Upper lobe of left lung (tissue), 6 donors: ENCODE results near the gene ST3GAL2. TPM values are rescaled to one million over a fixed set of nuclear protein-coding genes. Genes with fewer than 3 reads are reported as not detected.
A peak's percentile ranks its signal among the peaks of the same experiment; 100 is the strongest.

Experiments used
- ATAC-seq, 2 donors: fragments of 200-7000 bp; cut with Tn5 transposase; one replicate each; pipeline ENCODE4 v1.9.1; 2022; ENCODE audit warnings: mild to moderate bottlenecking in 2 of 2, moderate library complexity in 2 of 2; ENCODE audit not compliant: low FRiP score in 2 of 2
- DNase-seq, 2 donors: peaks; one replicate each; pipeline ENCODE4 v3.0.0-alpha.2; 2019 to 2020
- H3K27ac ChIP-seq, 4 donors: fragments of 200-600 bp; sonication (generic); one replicate each; pipeline ENCODE4 v1.5.1; 2016 to 2019
- H3K27me3 ChIP-seq, 4 donors: fragments of 200-600 bp; sonication (generic); one replicate each; pipeline ENCODE4 v1.5.1; 2017 to 2019
- H3K36me3 ChIP-seq, 4 donors: fragments of 200-600 bp; sonication (generic); one replicate each; pipeline ENCODE4 v1.5.1; 2016 to 2019
- H3K4me1 ChIP-seq, 4 donors: fragments of 200-600 bp; sonication (generic); one replicate each; pipeline ENCODE4 v1.5.1; 2018 to 2019
- H3K4me3 ChIP-seq, 4 donors: fragments of 200-600 bp; sonication (generic); one replicate each; pipeline ENCODE4 v1.5.1; 2017 to 2019; ENCODE audit warnings: mild to moderate bottlenecking in 2 of 4, moderate library complexity in 1 of 4
- H3K9me3 ChIP-seq, 4 donors: fragments of 200-600 bp; sonication (generic); one replicate each; pipeline ENCODE4 v1.5.1; 2018 to 2019
- CTCF ChIP-seq, 6 experiments: fragments of 450-650 bp in 4 of 6; fragments of 200-600 bp in 2 of 6; sonication (generic) in 2 of 6; IDR thresholded peaks; one replicate each; pipeline ENCODE4 v1.5.1; 2016 to 2019; ENCODE audit warnings: antibody characterized with exemption in 6 of 6
- EP300 ChIP-seq, 4 donors: sonication (generic); formaldehyde crosslinking; IDR thresholded peaks; one replicate each; pipeline ENCODE4 v1.5.1; 2017; ENCODE audit warnings: antibody characterized with exemption in 4 of 4, control low read depth in 2 of 4
- POLR2A ChIP-seq, 4 donors: fragments of 450-650 bp; IDR thresholded peaks; one replicate each; pipeline ENCODE4 v1.5.1; 2016 to 2017; ENCODE audit warnings: antibody characterized with exemption in 4 of 4, mild to moderate bottlenecking in 2 of 4
- POLR2AphosphoS5 ChIP-seq, 2 donors: sonication (generic); formaldehyde crosslinking; IDR thresholded peaks; one replicate each; pipeline ENCODE4 v1.5.1; 2017; ENCODE audit warnings: antibody characterized with exemption in 2 of 2
- WGBS, 2 donors: methylation state at CpG; one replicate each; pipeline ENCODE4 v1.1.5; 2017 to 2018; 5-methylcytosine and 5-hydroxymethylcytosine counted together
- total RNA-seq, 6 donors: library from RNA; depleted of rRNA in 4 of 6; stranded (reverse); fragments of >200 nt in 4 of 6; gene quantifications; one replicate each; pipeline versions ENCODE4 v1.1.0 to v1.2.1, GENCODE V29; 2016 to 2021
- donor health status: DM: no; HTN: no; CAD: no; lungs with moderate emphysema.
- donor health status: DM: no; HTN: yes; CAD: no; lungs with severe emphysema.

ST3GAL2 gene
- total RNA-seq, 6 donors from 2014 or later: 12.5 to 50.3 (median 26.1) TPM

- DNase-seq: peak; percentile 38 to 56
- Histone ChIP-seq H3K27me3 (no peaks in the 10 kb centered on the region), H3K27ac (peak overlapping the region; percentile 81 to 94 (median 86)), H3K36me3 (peaks cover 0 to 4% (median 0%) of the 10 kb centered on the region in 4 donors), H3K4me3 (no peak overlapping the region), H3K9me3 (no peaks in the 10 kb centered on the region), H3K4me1 (peaks cover 72 to 81% (median 75%) of the 10 kb centered on the region in 4 donors)
- peak in 1 of 2 donors; percentile 65 for ATAC-seq
- 34 to 69% methylated on average over 2 to 5 of the region's 5 CpGs for WGBS, 2 donors
- TF ChIP-seq EP300 (IDR thresholded peaks at IDR 0.05): no peak
- TF ChIP-seq CTCF (IDR thresholded peaks at IDR 0.05): no peak
- no peak for TF ChIP-seq POLR2AphosphoS5 (IDR thresholded peaks at IDR 0.05)
- no peak for TF ChIP-seq POLR2A (IDR thresholded peaks at IDR 0.05)
Measured at GRCh38 chr16:70429888-70430666, 8.8 kb downstream of the ST3GAL2 start.

GRCh38 chr16:70428178-70428998 lies 10.5 kb downstream of the ST3GAL2 start:
- no peak overlapping the region for H3K4me3 ChIP-seq
- H3K27me3 ChIP-seq: no peaks in the 10 kb centered on the region
- WGBS, 2 donors: 11% methylated on average over 9 of the region's 9 CpGs
- DNase-seq (peak; percentile 81 to 96), ATAC-seq (peak; percentile 76 to 86)
- no peaks in the 10 kb centered on the region for H3K9me3 ChIP-seq
- H3K27ac ChIP-seq: peak overlapping the region; percentile 80 to 94 (median 88)
- H3K36me3 ChIP-seq: no peaks in the 10 kb centered on the region
- TF ChIP-seq POLR2AphosphoS5 (IDR thresholded peaks at IDR 0.05) (peak; percentile 89 to 90), CTCF (IDR thresholded peaks at IDR 0.05) (no peak), EP300 (IDR thresholded peaks at IDR 0.05) (peak in 1 of 4 donors; percentile 76), POLR2A (IDR thresholded peaks at IDR 0.05) (peak in 1 of 4 donors; percentile 14)
- peaks cover 67 to 73% (median 72%) of the 10 kb centered on the region in 4 donors for H3K4me1 ChIP-seq

- DNase-seq (no peak), ATAC-seq (no peak)
- Histone ChIP-seq H3K9me3 (no peaks in the 10 kb centered on the region), H3K27ac (peak overlapping the region; percentile 80 to 94 (median 88)), H3K36me3 (no peaks in the 10 kb centered on the region), H3K27me3 (no peaks in the 10 kb centered on the region), H3K4me1 (peaks cover 67 to 73% (median 71%) of the 10 kb centered on the region in 4 donors), H3K4me3 (no peak overlapping the region)
- 26 to 33% methylated on average over 4 of the region's 4 CpGs for WGBS, 2 donors
- TF ChIP-seq POLR2A (IDR thresholded peaks at IDR 0.05) (no peak), CTCF (IDR thresholded peaks at IDR 0.05) (no peak), POLR2AphosphoS5 (IDR thresholded peaks at IDR 0.05) (no peak), EP300 (IDR thresholded peaks at IDR 0.05) (no peak)
Measured at GRCh38 chr16:70427786-70428177, 11.1 kb downstream of the ST3GAL2 start.

GRCh38 chr16:70422543-70422942 lies 16.4 kb downstream of the ST3GAL2 start:
- no peaks in the 10 kb centered on the region for H3K27me3 ChIP-seq
- H3K27ac ChIP-seq: peak overlapping the region in 3 of 4 donors; percentile 67 to 85 (median 79)
- H3K4me1 ChIP-seq: peaks cover 37 to 50% (median 44%) of the 10 kb centered on the region in 4 donors
- no peaks in the 10 kb centered on the region for H3K9me3 ChIP-seq
- H3K4me3 ChIP-seq: no peak overlapping the region
- 89 to 100% methylated on average over 3 to 4 of the region's 4 CpGs for WGBS, 2 donors
- H3K36me3 ChIP-seq: no peaks in the 10 kb centered on the region
- DNase-seq (no peak), ATAC-seq (no peak)
- no peak for TF ChIP-seq POLR2A (IDR thresholded peaks at IDR 0.05)
- TF ChIP-seq EP300 (IDR thresholded peaks at IDR 0.05): no peak
- TF ChIP-seq CTCF (IDR thresholded peaks at IDR 0.05): no peak
